HG03439 (cell line): ENCODE data around the gene DUSP16.

ENCODE experiments used
- ATAC-seq: cut with Tn5 transposase; IDR thresholded peaks from one replicate; pipeline ENCODE4 v1.9.1; 2021; ENCODE audit warnings: mild to moderate bottlenecking, moderate library complexity; ENCODE audit not compliant: unreplicated experiment

Gene DUSP16

GRCh38 chr12:12446786-12447185 is 115.9 kb downstream of the DUSP16 start:
- ATAC-seq, result no peak

DNA sequence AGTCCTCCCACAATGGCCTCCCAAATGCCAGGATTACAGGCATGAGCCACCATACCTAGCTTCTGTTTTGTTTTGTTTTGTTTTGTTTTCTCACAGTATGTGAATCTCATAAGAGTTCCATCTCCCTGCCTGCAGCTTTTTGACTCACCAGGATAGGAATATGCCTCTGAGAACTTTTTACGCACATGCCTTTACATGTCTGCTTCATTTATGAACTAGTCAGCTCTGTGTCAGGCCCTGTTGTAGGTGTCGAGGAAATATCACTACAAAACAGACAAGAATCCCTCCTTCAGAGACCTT is 116.8 kb downstream of the DUSP16 start:
- ATAC-seq, result no peak

DNA sequence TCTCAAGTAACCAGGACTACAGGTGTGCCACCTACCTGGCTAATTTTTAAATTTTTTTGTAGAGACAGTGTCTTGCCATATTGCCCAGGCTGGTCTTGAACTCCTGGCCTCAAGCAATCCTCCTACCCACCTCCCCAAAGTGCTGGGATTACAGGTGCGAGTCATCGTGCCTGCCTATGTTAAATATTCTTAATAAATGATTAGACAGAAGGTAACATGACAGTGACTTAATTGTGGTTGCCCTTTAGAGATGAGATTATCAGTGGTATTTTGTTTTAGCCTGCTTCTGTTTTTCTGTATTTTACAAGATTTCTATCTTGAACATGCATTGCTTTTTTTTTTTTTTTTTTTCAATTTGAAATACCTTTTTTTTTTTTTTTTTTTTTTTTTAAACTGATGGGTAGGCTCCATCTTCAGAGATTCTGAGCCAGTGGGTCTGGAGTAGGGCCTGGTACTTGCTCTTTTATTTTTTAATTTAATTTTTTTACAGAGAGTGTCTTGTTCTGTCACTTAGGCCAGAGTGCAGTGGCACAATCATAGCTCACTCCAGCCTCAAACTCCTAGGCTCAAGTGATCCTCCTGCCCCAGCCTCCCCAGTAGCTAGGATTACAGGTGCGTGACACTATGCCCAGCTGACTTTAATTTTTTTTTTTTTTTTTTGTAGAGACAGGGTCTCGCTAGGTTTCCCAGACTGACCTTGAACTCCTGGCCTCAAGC is 117.3 kb downstream of the DUSP16 start:
- ATAC-seq, result no peak

- no peak for ATAC-seq
These were observed 119.2 kb downstream of the DUSP16 start for GRCh38 chr12:12443431-12443878.

DNA sequence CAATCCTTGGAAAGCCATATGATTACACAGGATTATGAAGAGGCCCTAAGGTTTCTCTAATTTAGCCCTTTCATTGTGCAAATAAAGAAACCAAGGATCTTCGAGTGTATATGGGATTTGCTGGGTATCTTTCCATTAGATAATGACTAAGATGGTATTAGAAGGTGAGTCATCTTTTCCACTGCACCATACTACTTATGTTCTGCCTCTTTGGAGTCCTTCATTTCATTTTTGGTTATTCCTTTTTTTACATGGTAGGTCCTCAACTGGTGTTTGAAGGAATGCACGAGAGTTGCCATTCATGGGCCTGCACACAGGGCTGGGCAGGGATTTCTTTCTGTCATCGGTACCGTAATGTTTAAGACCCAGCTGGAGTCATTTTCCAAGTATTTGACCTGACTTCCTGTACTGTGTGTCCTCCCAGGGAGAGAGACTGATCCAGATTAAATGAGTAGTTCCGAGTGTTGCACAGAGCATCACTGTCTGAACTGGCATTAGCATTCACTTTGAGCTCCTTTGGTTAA is 120.1 kb downstream of the DUSP16 start:
- ATAC-seq, result no peak

DNA sequence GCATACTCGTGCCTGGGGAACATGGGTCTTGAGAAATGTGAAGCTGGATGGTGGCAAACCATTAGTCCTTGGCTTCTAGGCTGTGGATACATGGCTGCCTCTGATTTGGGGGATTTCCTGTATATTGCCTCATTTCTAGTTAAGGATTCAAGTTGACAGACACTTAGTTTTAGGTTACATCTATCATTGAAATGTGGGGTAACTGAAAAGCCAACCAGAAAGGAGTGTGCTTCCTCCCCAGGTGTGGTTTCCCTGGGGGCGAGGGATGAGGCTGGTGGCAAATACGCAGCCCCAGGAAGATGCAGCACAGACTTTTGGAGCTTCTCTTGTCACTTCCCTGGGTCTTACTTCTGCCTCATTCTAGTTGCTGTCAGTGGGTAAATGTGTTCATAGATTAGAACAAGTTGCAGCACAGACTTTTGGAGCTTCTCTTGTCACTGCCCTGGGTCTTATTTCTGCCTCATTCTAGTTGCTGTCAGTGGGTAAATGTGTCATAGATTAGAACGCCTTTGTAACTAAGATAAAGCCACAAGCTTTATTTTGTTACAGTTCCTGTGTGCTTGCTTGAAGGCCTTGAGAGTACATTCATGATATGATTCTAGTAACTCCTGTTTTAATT is 120.7 kb downstream of the DUSP16 start:
- no peak for ATAC-seq

GRCh38 chr12:12441429-12441807 is 121.2 kb downstream of the DUSP16 start:
- ATAC-seq, result no peak

DNA sequence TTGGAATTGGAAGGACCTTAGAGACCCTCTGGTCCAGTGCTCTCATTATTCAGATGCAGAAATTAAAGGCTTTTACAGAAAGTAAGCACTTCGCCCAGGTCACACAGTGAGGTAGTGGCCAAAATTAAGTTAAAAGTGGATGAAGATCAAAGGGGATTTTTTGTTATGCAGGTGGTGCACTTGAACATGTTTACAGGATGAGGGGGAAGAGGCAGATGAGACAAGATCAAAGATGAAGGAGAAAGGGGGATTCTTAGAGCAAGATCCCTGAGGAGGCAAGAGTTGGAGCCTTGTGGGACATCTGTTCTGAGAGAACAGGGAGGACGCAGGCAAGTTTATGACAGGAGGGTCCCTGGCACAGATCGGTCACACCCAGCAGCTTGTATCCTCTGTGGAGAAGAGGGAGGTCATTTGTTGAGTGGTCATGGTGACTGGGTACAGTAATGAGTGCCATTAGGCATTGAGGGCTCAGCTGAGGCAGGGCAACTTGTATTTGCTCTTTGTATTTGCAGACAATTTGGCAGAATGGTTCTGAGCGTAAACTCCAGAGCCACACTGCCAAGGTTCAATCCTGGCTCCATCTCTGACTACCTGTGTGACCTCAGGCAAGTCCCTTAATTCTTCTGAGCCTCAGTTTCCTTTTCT is 121.8 kb downstream of the DUSP16 start:
- no peak for ATAC-seq

DNA sequence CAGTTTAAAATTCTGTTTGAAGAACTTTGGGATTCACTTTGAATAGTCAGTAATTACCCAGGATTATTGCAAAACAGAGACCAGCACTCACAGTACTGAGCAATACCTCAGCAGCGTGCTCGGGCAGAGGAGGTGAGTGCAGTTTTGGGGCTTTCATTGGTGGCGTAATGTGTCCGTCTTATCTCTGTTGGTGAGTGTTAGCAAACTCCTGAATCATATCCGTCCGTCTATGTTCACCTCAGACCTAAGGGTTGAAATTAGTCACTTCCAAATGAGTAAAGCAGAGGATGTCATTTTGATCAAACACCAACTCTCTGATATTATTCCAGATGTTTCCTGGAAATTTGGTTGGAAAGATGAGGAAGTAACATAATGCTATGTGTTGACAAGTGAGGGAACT is 123.0 kb downstream of the DUSP16 start:
- no peak for ATAC-seq

- ATAC-seq, result no peak
These were observed 125.8 kb downstream of the DUSP16 start for GRCh38 chr12:12436831-12437345.

DNA sequence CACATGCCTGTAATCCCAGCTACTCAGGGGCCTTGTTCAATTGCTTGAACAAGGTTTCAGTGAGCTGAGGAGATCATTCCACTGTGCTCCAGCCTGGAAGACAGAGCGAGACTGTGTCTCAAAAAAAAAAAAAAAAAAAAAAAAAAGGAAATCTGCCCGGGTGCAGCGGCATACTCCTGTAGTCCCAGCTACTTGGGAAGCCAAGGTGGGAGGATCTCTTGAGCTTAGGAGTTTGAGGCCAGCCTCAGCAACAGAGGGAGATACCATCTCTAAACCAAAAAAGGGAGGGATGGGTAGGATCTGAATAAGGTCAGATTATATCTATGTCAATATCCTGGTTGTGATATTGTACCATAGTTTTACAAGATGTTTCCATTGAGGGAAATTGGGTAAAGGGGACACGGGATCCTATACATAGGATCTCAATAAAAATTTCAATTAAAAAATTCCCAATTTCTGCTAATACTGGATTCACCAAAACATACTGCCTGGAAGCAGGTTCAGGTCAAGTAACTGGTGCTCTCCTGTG is 129.4 kb downstream of the DUSP16 start:
- ATAC-seq, result no peak

- ATAC-seq, result no peak
These were observed 130.3 kb downstream of the DUSP16 start for GRCh38 chr12:12432364-12432763.

DNA sequence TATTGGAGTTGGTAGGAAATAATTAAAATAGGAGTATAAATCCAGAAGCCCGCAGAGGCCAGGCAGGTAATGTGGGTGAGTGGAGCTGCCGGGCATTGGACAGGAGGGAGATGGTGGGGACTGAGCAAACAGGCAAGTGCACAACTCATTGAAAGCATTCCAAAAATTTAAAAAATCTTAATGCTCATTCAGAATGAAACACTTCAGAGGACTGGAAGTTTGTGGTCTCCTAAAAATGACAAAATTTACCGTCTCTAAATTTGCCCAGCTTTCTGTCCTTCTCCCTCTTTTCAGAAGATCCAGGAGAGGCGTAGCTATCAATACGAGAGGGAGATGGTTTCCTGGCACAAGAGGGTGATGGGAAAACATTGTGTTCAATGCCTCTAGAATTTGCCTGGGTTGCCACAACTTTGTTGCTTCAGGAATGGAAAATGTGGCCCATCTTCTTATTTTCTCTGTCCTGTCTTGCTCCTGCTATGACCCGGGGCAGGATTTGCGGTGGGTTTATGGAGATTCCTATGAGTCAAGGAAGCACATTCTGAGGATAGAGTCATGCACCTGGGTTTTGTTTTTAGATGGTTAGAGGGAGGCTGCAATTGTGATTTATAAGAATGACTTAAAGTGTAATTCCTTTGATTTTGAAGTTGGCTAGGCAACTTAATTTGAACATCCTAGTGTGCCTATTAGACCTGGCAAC is 133.6 kb downstream of the DUSP16 start:
- no peak for ATAC-seq

DNA sequence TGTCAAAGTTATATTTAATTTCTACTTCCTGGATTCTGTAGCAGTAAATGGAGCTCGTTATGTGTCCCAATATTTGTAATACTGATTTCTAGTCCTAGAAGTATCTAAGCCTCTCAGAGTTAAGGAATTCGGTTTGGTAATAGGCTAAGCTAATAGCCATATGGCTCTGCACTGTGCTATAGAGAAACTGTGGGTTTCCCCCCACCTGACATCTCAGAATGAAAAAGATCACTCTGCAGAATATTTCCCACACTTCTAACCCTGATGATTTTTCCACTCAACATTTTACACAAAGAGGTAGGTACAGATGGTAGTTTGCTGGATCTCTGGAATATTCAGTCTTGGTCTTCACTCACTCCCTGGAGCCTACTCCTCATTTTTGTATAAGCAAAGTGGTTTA is 134.6 kb downstream of the DUSP16 start:
- no peak for ATAC-seq

- ATAC-seq, result no peak
These were observed 135.1 kb downstream of the DUSP16 start for GRCh38 chr12:12427568-12427967.

DNA sequence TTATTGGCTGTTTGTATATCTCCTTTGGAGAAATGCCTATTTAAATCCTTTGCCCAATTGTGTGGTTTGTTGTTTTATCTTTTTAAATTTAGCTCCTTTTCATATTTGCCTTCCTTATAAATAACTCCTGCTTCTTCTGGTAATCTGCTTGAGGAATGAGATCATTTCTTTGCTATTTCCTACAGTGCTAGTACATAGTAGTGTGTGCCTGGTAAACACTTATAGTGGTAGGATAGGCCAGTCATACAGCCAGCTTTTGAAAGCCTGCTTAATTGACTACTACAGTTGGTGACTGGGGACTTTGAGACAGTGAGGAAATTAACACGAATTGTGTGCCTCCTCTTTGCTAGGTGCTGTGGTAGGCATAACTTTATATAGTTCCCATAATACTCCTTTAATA is 137.0 kb downstream of the DUSP16 start:
- no peak for ATAC-seq

DNA sequence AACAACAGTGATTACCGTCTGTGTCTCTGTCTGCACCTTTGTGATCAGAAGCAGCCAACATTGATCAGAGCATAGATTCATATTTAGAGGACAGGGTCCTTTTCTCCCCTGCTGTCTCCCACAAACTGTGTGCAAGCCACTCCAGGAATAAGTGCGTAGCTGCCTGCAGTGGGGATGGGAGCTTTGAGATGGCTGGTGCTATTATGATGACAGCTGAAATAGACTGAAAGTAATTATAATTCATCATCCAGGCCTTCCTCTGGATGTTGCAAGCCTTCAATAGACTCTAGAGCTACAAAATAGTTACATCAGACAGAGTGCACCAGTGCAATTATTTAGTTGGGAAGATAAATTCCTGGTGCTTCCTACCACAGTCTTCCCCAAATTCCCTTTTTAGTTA is 137.7 kb downstream of the DUSP16 start:
- no peak for ATAC-seq
